NCI-H524 (cell line): Measurements from ENCODE around the gene KRT4.

Experiments used
- DNase-seq, 2 experiments: peaks; one replicate each; lab custom pipeline; 2025; lab: John Stamatoyannopoulos, UW

KRT4 gene

DNA sequence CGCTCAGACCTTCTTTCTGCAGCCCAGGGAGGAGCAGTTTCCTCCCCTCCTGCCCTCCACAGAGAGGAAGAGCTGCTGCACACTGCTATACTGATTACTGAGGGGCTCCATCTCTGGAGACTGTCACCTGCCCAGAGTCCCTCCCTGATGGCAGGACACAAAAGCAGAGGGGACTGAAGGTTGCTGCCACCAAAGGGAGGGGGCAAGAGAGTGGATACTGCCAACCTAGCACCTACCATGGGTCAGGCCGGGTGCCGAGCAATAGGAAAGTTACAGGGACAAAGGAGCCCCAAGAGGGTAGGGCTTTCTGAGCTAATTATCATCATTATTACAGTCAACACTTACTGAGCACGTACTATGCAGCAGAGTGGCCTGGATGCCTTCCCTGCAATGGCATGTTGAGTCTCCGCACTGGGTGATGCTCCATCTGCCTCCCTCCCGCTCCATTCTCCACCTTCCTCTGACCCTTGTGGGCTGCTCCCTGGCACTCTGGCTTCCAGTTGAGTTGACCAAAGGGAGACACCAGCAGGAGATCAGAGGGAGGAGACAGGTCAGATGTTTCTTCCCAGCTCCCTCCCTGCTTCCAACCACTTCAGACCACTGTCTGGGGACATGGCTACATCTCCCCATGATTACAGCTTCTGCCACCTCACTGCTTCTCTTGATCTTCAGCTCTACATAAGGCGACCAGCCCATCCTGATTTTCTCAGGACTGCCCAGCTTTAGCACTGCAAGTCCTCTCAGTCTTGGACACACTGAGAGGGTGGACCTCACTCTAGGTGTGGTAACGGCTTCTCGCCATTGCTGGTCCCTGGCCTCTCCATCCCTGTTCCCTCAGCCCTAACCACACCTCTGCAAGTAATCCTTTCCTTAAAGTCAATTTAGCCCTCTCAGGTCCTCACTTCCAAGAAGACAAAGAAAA is 22.8 kb upstream of the KRT4 start:
- no peak for DNase-seq

DNA sequence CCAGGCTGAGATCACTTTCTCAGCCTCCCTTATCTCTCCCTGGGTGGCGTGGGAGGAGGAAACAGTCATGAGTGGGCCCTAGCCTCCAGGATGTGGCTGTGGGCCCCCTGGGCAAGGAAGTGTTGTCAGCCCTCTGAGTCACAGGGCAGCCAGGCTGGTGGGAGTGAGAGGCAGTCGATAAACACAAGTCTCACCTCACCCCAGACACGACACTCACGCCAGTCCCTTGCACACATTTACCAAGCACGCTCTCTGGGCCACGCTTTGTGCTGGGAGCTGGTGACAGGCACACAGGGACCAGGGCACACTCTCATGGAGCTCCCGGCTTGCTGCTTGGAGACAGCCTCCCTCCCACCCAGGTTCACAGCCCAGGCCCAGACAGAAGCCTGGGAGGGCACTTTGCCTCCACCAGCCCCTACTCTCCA is 22.1 kb upstream of the KRT4 start:
- no peak for DNase-seq

- DNase-seq, result no peak
Measured at GRCh38 chr12:52835271-52836041, 21.5 kb upstream of the KRT4 start.

DNA sequence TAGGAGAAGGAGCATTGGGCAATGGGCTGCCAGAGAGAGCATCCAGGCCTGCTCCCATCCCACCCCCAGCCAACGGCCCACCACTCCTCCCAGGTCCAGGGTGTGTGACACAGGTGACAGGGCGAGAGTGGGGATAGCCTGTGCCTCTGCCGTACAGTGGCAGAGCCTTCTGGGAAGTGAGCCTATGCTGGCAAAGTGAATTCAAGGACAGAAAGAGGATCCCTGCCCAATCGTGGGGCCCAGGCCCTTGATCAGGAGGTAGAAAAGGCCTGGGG is 20.7 kb upstream of the KRT4 start:
- no peak for DNase-seq

- DNase-seq, result no peak
Measured at GRCh38 chr12:52833922-52834726, 20.2 kb upstream of the KRT4 start, which contains the start of gene KRT79. KRT79 (minus strand) TSS chr12:52834311; CDS start chr12:52834260, 51 bp downstream.

DNA sequence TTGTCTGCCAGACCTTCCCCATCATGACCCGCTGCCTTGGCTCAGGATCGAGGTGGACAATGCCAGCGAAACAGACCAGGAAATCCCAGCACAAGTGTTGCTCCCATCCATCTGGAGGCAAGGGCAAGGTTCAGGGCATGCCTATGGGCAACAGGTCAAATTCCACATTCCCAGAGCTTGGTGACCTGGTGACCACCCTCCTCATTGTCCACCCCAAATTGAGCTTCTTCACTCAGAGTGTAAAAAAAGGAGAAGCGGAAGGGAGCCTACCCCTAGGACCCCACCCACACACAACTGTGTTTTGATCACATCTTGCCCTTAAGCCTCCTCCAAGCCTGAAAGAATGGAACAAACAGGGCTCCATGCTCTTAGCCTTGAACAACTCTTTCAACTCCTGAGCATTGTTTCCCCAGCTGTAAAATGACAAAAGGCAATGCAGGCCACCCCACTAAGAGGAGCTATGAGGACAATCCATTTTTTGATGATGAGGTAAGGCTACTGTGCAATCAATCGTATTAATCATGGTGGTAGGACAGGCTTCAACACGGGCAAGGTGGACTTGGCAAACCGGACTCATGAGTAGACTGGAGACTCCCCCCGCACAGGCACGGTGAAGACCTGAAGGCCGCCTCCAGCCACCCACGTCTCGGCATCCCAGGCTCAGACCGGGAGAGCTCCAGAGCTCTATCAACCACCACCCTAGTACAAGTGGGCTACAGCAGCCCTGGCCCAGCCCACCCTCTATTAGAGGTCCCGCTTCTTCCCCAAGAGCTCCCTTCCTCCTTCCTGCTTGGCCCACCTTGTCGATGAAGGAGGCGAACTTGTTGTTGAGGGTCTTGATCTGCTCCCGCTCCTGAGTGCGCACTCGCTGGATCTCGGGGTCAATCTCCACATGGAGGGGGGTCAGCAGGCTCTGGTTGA is 19.3 kb upstream of the KRT4 start:
- no peak for DNase-seq

DNA sequence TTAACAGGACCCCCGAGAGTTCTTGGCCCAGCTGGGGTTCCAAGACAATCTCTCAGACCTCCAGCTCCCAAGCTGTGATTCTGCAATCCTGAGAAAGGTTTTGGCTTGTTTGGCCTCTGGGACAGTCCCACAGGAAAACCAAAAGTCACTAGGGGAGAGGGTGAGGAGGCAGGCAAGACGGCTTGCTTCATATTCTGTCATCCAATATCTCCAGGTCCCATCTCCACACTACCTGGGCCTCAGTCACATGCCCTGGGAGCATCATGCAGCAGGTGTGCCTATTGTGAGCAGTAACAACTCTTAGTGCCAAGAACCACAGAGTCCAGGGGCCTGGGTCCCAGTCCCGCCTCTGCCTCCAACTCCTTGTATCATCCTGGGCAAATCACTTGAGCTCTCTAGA is 18.5 kb upstream of the KRT4 start:
- DNase-seq, result no peak

GRCh38 chr12:52831251-52831650 is 17.3 kb upstream of the KRT4 start:
- no peak for DNase-seq

GRCh38 chr12:52829986-52830770 is 16.3 kb upstream of the KRT4 start:
- DNase-seq, result no peak

- no peak for DNase-seq
Measured at GRCh38 chr12:52828591-52829021, 14.7 kb upstream of the KRT4 start.

DNA sequence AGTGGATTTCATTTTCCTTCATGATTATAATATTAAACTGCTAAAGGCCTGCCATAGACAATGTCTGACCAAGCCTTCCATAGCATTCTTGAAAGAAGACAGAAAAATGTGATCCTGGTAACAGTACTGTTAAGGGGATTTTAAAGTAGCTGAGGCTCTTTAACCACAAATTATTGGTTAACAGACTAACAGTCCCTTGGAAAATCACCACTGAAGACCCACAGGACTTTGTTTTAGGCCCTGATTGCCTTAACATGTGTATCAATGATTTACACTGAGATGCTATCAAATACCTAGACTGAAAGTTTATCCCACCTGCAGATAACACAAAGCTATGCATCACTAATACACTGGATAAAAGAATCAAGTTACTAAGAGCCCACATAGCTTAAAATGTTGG is 14.2 kb upstream of the KRT4 start:
- DNase-seq, result no peak

GRCh38 chr12:52827499-52828090 is 13.7 kb upstream of the KRT4 start:
- no peak for DNase-seq

DNA sequence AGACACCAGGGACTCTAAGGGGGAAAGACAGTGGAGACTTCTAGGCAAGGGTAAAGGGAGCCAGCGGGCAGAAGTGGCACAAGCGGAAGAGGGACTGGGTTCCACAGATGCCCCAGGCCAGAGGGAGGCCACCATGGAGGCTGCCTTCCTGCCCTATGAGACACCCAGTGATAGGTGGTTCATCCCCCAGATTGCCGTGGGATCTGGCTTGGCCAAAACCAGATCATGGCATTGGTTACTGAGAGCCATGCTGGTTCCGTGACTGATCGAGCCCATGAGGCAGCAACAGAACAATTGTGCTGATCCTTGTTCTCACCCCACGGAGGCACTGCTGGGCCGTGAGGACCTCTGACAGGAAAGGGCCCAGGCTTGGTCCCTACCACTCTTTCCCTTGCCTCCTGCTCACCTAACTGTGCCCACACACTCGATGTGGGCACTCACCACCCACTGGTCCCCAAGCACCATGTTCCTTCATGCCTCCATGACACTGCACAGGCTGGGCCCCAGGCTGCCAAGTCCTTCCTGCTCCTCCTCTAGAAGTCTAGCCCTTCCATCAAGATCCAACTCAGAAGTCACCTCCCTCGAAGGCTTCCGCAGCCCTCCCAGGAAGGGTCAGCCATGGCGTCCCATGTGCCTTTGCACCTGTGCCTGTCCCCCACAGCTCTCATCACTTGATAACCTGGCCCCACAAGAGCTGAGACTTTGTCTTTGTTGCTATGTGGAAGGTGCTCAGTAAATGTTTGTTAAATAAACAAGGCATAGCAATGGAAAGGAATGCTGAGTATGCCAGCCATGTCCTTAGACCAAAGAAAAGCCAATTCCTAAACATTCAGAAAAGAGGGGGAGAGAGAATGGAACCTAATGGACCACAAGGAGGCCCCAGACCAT is 12.9 kb upstream of the KRT4 start:
- no peak for DNase-seq

DNA sequence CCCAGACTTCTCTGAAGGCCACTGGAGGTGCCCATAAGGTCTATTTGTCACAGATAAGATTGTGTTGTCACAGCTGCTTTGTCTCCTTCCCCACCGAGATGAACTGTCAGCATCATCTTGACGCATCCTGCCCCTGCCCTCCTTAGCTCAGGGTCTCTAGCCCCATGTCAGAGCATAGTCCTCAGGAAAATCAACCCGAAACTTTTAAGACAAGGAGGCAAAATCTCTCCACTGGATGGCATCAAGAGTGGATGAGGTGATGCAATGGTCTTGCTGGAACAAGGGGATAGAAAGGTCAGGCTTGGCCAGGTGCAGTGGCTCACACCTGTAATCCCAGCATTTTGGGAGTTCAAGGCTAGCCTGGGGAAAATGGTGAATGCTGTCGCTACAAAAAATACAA is 12.0 kb upstream of the KRT4 start:
- no peak for DNase-seq

DNA sequence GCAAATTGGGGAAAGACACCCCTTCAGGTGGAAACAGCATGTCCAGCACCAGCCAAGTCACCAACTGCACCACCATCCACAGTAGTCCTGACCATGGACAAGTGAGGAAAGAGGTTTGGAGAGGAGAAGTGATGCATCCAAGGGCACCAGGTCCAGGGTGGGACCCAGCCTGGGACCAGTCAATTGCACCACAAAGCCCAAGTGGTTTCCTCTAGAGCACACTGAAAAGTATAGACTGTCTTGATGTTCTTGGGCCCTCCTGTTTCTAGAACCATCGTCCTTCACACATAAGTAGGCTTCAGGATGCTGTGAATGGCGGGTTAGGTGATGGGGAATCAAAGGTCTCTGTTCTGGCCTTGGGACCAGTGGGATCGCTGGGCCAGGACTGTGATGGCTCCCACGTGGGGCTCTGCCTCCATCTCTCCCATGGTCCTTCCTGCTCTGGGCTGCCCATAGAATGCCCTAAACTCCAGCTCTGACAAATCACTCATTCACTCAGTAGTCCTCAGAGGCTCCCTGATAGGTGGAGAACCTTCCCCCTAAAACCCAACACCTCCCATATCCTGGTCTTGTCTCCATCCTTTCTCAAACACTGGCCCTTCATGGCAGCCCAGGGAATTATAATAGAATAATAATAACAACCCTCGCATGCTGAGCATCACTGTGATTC is 11.0 kb upstream of the KRT4 start:
- DNase-seq, result no peak

- no peak for DNase-seq
Measured at GRCh38 chr12:52823761-52824450, 10.0 kb upstream of the KRT4 start.

GRCh38 chr12:52822771-52823510 is 9.0 kb upstream of the KRT4 start:
- no peak for DNase-seq
